Uterus (tissue), 2 donors: ENCODE results near the gene ATG16L1.

Experiments used
- CTCF ChIP-seq, 4 experiments: fragments of 200-600 bp in 2 of 4; fragments of 450-650 bp in 2 of 4; sonication (generic) in 2 of 4; IDR thresholded peaks; one replicate each; pipeline ENCODE4 v1.5.1; 2016 to 2019; ENCODE audit warnings: antibody characterized with exemption in 4 of 4, mild to moderate bottlenecking in 2 of 4, moderate library complexity in 1 of 4
- POLR2A ChIP-seq, 2 donors: fragments of 450-650 bp; IDR thresholded peaks; one replicate each; pipeline ENCODE4 v1.6.1; 2016; ENCODE audit warnings: antibody characterized with exemption in 2 of 2, mild to moderate bottlenecking in 1 of 2, moderate library complexity in 1 of 2

DNA sequence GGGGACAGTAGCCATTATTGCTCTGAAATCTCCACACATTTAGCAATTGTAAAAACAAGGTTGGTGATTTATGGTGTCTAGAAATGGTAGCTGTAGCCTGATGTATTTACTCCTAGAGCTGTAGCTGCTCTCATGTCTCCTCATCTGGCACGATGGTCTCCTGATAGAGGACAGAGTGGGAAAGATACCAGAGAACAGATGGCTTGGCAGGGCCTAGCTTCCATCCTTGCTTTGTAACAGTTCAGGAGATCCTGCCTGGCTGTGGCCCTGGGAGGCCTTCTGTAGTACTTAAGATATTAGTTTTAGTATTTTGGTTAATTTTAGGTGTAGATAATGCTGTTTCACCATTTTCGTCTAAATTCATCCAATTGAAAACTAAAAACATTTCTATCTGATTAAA is 6.7 kb downstream of the ATG16L1 start:
- TF ChIP-seq CTCF (IDR thresholded peaks at IDR 0.05) (no peak), POLR2A (IDR thresholded peaks at IDR 0.05) (no peak)
